AG09319 (cell line): ENCODE data around the gene ZNF337.
"Not testable (repeated sequence)": the region's sequence is repeated elsewhere in the genome, so short reads cannot be mapped to it uniquely, and the experiment has no call there.

ENCODE experiments used
- DNase-seq: peaks from one replicate; pipeline ENCODE4 v3.0.0-alpha.2; 2010; ENCODE audit warnings: low read depth; ENCODE audit errors: extremely low read depth
- CTCF ChIP-seq: IDR thresholded peaks from 2 replicates; pipeline ENCODE4 v1.5.1; 2011; ENCODE audit warnings: low read depth, mild to moderate bottlenecking, inconsistent platforms, low read length, moderate library complexity

ZNF337 gene

GRCh38 chr20:25637247-25637646 lies 59.4 kb downstream of the ZNF337 start:
- no peak for TF ChIP-seq CTCF
- no peak for DNase-seq

DNA sequence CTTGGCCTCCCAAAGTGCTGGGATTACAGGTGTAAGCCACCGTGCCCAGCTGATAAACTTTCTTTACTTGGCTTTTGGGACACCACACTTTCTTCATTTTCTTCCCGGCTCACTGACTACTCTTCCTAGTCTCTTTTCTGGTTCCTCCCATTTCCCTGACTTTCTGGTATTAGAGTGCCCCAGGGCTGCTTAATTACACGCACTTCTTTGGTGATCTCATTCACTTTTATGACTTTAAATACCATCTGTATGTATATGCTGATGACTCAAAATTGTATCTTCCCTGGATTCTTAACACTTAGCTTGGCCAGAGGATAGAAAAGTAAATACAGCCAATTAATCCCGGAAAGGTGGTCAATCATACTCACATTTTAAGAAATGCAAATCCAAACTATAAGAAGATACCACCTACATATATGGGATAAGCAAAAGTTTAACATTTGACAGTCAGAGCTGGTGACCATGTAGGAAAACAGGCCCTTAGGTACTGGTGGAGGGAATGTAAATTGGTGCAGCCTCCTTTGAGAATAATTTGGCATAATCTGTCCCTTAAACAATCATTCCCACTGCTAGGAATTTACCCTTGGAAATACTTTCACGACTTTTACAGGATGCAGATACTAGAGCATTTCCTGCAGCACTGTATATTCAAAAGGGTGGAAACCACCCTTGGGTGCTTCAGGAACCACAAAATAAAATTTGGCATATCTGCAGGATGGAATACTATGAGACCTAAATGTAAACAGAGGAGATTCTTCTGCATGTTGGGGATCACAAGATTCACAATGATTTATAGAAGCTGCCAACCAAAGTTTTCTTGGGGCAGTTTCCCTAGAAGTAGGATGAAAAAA lies 63.5 kb downstream of the ZNF337 start:
- DNase-seq = no peak
- no peak for TF ChIP-seq CTCF

DNA sequence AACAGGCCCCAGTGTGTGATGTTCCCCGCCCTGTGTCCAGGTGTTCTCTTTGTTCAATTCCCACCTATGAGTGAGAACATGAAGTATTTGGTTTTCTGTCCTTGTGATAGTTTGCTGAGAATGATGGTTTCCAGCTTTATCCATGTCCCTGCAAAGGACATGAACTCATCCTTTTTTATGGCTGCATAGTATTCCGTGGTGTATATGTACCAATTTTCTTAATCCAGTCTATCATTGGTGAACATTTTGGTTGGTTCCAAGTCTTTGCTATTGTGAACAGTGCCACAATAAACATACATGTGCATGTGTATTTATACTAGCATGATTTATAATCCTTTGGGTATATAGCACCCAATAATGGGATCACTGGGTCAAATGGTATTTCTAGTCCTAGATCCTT lies 66.0 kb downstream of the ZNF337 start:
- DNase-seq = not testable (repeated sequence)

DNA sequence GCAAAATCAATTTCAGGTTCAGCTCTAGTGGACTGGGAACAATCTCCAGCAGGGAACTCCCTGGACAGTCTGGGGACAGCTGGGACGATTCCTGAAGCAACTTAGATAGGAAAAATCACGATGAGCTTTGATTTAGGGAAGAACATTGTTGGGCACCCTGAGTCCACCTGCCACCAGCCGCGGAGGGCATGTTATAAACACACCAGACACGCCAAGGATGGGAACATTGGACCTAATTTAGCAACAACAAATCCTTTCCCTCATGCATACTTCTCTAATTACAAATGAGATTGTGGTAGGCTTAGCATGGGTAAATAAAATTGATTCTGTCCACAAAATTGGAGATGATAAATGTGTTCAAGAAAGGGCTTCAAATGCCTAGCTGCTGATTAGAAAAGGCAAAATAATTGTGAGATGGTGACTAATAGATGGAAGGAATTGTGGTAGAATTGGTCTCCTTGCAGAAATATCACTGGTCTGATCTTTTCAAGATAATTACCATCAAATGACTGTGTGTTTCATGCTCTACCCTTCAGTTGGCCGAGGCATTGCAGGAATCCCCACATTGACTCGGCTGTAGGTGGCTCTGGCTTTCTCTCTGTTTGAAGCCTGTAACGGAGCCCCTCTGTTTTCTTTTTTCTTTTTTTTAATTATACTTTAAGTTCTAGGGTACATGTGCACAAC lies 66.7 kb downstream of the ZNF337 start:
- TF ChIP-seq CTCF = no peak
- no peak for DNase-seq

- no peak for DNase-seq
- no peak for TF ChIP-seq CTCF
Observed at GRCh38 chr20:25626779-25627178, 69.9 kb downstream of the ZNF337 start.

- no peak for DNase-seq
- no peak for TF ChIP-seq CTCF
Observed at GRCh38 chr20:25624500-25624939, 72.1 kb downstream of the ZNF337 start.
